NCI-H510A treated with DMSO at 0.1 percent for 48 hours (cell line): ENCODE data around the gene PTGES2.
"Not testable (repeated sequence)": the region's sequence is repeated elsewhere in the genome, so short reads cannot be mapped to it uniquely, and the experiment has no call there.

Experiments used
- DNase-seq: peaks from one replicate; lab custom pipeline; 2025; lab: John Stamatoyannopoulos, UW

The PTGES2 gene

GRCh38 chr9:128136816-128137793 lies 9.6 kb upstream of the PTGES2 start:
- no peak for DNase-seq

- not testable (repeated sequence) for DNase-seq
Observed at GRCh38 chr9:128135561-128135960, 8.0 kb upstream of the PTGES2 start.

- not testable (repeated sequence) for DNase-seq
Observed at GRCh38 chr9:128132139-128132538, 4.6 kb upstream of the PTGES2 start.

DNA sequence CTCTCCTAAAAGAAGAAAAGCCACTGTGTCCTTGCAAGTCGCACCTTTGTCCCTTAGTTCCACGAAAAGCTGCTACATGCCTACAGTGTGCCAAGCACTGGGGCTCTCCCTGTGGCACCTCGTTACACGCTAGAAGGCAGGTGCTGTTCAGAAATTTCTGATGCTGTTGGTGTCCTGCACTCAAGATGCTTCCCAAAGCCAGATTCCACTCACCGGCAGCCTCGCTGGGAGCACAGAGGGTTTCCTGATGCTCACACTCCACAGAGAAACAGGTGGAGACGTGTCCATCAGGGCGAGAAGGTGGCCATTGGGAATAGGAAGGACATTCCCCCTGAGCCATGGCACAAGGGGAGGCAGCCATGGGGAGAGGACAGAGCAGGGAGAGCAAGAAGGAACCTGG lies 3.8 kb upstream of the PTGES2 start:
- not testable (repeated sequence) for DNase-seq

GRCh38 chr9:128130651-128131050 lies 3.1 kb upstream of the PTGES2 start:
- DNase-seq: not testable (repeated sequence)

- not testable (repeated sequence) for DNase-seq
Observed at GRCh38 chr9:128129976-128130590, 2.6 kb upstream of the PTGES2 start.

DNA sequence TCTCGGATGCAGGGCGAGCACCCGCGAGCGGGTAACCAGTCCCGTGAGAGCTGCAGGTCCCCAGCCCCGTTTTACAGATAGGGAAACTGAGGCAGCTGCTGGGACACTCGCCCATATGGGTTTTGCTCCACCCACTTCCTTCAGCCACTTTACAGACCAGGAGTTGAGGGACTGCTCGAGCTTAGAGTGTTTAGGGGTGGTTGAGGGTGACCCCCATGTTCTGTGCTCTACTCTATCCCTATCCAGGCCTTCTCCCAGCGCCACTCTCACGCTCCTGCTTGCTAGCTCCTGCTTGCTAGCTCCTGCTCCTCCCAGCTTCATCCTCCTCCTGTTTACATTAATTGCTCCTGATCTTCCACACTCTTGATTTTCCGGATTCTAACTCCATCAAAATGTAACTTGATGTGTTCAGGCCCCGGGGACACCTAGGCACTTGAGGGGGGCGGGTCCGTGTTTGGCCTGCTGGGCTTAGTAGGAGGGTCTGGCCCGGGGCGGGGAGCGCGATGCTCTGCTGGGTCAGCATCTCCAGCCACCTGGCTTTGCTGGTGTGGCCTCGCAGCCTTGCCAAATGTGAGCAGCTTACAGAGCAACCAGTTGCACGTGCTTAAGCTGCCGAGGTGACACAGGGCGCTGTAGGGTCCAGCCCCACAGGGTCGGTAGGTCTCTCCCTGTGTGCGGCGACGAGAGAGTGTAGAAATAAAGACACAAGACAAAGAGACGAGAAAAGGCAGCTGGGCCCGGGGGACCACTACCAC lies 1.5 kb upstream of the PTGES2 start:
- DNase-seq: no peak

- peak; percentile 89 for DNase-seq
Observed at GRCh38 chr9:128127990-128128835, 684 bp upstream of the PTGES2 start.

- DNase-seq: no peak
Observed at GRCh38 chr9:128125580-128126354, 1.8 kb downstream of the PTGES2 start.

GRCh38 chr9:128124873-128125579 lies 2.5 kb downstream of the PTGES2 start:
- no peak for DNase-seq

GRCh38 chr9:128124451-128124850 lies 3.1 kb downstream of the PTGES2 start:
- DNase-seq: no peak

DNA sequence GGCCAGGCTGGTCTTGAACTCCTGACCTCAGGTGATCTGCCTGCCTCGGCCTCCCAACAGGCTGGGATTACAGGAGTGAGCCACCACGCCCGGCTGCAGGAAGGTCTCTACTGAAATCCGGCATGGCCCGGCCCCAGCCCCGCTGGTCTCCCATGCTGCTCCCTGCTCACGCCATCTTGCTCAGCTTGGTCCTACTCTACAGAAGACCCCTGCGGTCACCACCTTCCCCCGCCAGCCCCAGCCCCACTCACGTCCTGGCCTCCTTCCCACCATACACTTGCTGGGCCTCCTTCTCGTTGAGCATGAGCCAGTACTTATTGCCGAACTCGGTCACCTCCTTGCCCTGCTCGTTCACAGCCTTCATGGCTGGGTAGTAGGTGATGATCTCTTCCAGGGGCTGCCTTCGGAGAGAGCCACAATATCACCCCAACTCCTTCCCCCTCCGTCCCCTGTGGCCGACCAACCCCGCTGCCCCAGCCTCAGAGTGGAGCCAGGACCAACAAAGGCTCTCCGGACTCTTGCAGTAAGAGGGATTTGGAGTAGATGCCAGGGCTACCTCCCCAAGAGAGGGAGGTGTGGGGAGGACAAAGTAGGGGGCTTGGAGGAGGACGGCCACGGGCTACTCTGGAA lies 4.0 kb downstream of the PTGES2 start:
- DNase-seq: no peak

GRCh38 chr9:128122809-128123175 lies 4.7 kb downstream of the PTGES2 start:
- no peak for DNase-seq

- DNase-seq: no peak
Observed at GRCh38 chr9:128121924-128122808, 5.4 kb downstream of the PTGES2 start.

DNA sequence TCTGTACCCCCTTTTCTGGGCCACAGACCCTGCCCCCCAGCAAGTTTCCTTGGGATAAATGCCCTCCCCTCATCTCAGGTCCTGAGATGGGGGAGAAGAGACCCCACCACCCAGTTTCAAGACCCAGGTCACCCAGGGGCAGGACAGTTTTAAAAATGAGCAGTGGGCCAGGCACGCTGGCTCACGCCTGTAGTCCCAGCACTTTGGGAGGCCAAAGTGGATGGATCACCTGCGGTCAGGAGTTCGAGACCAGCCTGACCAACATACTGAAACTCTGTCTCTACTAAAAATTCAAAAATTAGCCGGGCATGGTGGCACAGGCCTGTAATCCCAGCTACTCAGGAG lies 6.1 kb downstream of the PTGES2 start:
- no peak for DNase-seq

GRCh38 chr9:128120741-128121465 lies 6.6 kb downstream of the PTGES2 start:
- no peak for DNase-seq

- DNase-seq: no peak
Observed at GRCh38 chr9:128120061-128120740, 7.3 kb downstream of the PTGES2 start.
